ENCODE data around the gene DOCK1.

Gene DOCK1

GRCh38 chr10:127356360-127356759 lies 451.1 kb downstream of the DOCK1 start:
- TF ChIP-seq CTCF (IDR thresholded peaks at IDR 0.05; ENCODE audit: poor library complexity, severe bottlenecking) = no peak
- H3K36me3 ChIP-seq (ENCODE audit: low read depth) = no peaks in the 10 kb centered on the region
- no peaks in the 10 kb centered on the region for H3K27me3 ChIP-seq (ENCODE audit: insufficient read depth, poor library complexity, severe bottlenecking)
- ATAC-seq (ENCODE audit: low read depth) (no peak), DNase-seq (ENCODE audit: low spot score) (no peak)
- H3K4me1 ChIP-seq (ENCODE audit: insufficient read depth, poor library complexity, severe bottlenecking) = no peaks in the 10 kb centered on the region
- H3K27ac ChIP-seq (ENCODE audit: poor library complexity, severe bottlenecking) = no peak overlapping the region
- no peaks in the 10 kb centered on the region for H3K9me3 ChIP-seq (ENCODE audit: severe bottlenecking)
- H3K4me3 ChIP-seq (ENCODE audit: severe bottlenecking) = no peak overlapping the region

- H3K9me3 ChIP-seq (ENCODE audit: severe bottlenecking) = no peaks in the 10 kb centered on the region
- H3K4me1 ChIP-seq (ENCODE audit: insufficient read depth, poor library complexity, severe bottlenecking) = no peaks in the 10 kb centered on the region
- ATAC-seq (ENCODE audit: low read depth) = no peak
- 0 out of 2 replicates have a peak, but pooled peaks cover 4% of the 10 kb centered on the region for H3K36me3 ChIP-seq (ENCODE audit: low read depth)
- H3K4me3 ChIP-seq (ENCODE audit: severe bottlenecking) = no peak overlapping the region
- TF ChIP-seq CTCF (IDR thresholded peaks at IDR 0.05; ENCODE audit: poor library complexity, severe bottlenecking) = no peak
- DNase-seq (ENCODE audit: low spot score) = no peak
- no peak overlapping the region for H3K27ac ChIP-seq (ENCODE audit: poor library complexity, severe bottlenecking)
- no peaks in the 10 kb centered on the region for H3K27me3 ChIP-seq (ENCODE audit: insufficient read depth, poor library complexity, severe bottlenecking)
These were observed 452.0 kb downstream of the DOCK1 start for GRCh38 chr10:127357265-127357664.

- H3K4me3 ChIP-seq (ENCODE audit: severe bottlenecking) = no peak overlapping the region
- no peak overlapping the region for H3K27ac ChIP-seq (ENCODE audit: poor library complexity, severe bottlenecking)
- ATAC-seq (ENCODE audit: low read depth) = no peak
These were observed 453.1 kb downstream of the DOCK1 start for GRCh38 chr10:127358337-127358736.

GRCh38 chr10:127364034-127364433 lies 458.8 kb downstream of the DOCK1 start:
- Histone ChIP-seq H3K4me1 (ENCODE audit: insufficient read depth, poor library complexity, severe bottlenecking) (no peaks in the 10 kb centered on the region), H3K36me3 (ENCODE audit: low read depth) (0 out of 2 replicates have a peak, but pooled peaks cover 9% of the 10 kb centered on the region), H3K4me3 (ENCODE audit: severe bottlenecking) (no peak overlapping the region), H3K27me3 (ENCODE audit: insufficient read depth, poor library complexity, severe bottlenecking) (no peaks in the 10 kb centered on the region), H3K9me3 (ENCODE audit: severe bottlenecking) (no peaks in the 10 kb centered on the region), H3K27ac (ENCODE audit: poor library complexity, severe bottlenecking) (no peak overlapping the region)
- no peak for TF ChIP-seq CTCF (IDR thresholded peaks at IDR 0.05; ENCODE audit: poor library complexity, severe bottlenecking)
- DNase-seq (ENCODE audit: low spot score) = no peak
- ATAC-seq (ENCODE audit: low read depth) = no peak

More at GRCh38 chr10:127358337-127358736, 453.1 kb downstream of the DOCK1 start:
- TF ChIP-seq CTCF (IDR thresholded peaks at IDR 0.05; ENCODE audit: poor library complexity, severe bottlenecking) = no peak
- no peaks in the 10 kb centered on the region for H3K9me3 ChIP-seq (ENCODE audit: severe bottlenecking)
- DNase-seq (ENCODE audit: low spot score) = no peak
- H3K36me3 ChIP-seq (ENCODE audit: low read depth) = 0 out of 2 replicates have a peak, but pooled peaks cover 6% of the 10 kb centered on the region
- H3K4me1 ChIP-seq (ENCODE audit: insufficient read depth, poor library complexity, severe bottlenecking) = no peaks in the 10 kb centered on the region
- no peaks in the 10 kb centered on the region for H3K27me3 ChIP-seq (ENCODE audit: insufficient read depth, poor library complexity, severe bottlenecking)

- H3K4me3 ChIP-seq (ENCODE audit: severe bottlenecking) = no peak overlapping the region
- H3K27ac ChIP-seq (ENCODE audit: poor library complexity, severe bottlenecking) = no peak overlapping the region
- 0 out of 2 replicates have a peak, but pooled peaks cover 3% of the 10 kb centered on the region for H3K36me3 ChIP-seq (ENCODE audit: low read depth)
- no peak for DNase-seq (ENCODE audit: low spot score)
- H3K9me3 ChIP-seq (ENCODE audit: severe bottlenecking) = no peaks in the 10 kb centered on the region
- ATAC-seq (ENCODE audit: low read depth) = no peak
- no peaks in the 10 kb centered on the region for H3K27me3 ChIP-seq (ENCODE audit: insufficient read depth, poor library complexity, severe bottlenecking)
- TF ChIP-seq CTCF (IDR thresholded peaks at IDR 0.05; ENCODE audit: poor library complexity, severe bottlenecking) = no peak
- no peaks in the 10 kb centered on the region for H3K4me1 ChIP-seq (ENCODE audit: insufficient read depth, poor library complexity, severe bottlenecking)
These were observed 462.9 kb downstream of the DOCK1 start for GRCh38 chr10:127368101-127368500.

All from RWPE2 (cell line).